GM10847 (cell line): ENCODE results near the gene ZNF277.

Experiments
- POLR2A ChIP-seq: IDR thresholded peaks from 2 replicates; pipeline ENCODE4 v1.6.1; 2011; ENCODE audit not compliant: insufficient read length; ENCODE audit errors: extremely low read depth

Gene ZNF277

DNA sequence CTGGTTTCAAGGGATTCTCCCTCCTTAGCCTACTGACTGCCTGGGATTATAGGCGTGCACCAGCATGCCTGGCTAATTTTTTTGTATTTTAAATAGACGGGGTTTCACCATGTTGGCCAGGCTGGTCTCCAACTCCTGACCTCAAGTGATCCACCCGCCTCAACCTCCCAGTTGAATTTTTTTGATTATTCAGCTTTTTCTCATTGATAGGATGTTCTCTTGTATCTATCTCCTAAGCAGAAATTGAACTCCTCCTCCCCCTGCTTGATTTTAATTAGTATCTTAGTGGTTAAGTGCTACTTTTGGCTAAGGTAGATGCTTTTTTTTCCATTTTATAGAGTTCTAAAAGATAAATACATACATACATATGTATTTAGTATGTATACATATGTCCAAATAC lies 101.0 kb downstream of the ZNF277 start:
- no peak for TF ChIP-seq POLR2A

DNA sequence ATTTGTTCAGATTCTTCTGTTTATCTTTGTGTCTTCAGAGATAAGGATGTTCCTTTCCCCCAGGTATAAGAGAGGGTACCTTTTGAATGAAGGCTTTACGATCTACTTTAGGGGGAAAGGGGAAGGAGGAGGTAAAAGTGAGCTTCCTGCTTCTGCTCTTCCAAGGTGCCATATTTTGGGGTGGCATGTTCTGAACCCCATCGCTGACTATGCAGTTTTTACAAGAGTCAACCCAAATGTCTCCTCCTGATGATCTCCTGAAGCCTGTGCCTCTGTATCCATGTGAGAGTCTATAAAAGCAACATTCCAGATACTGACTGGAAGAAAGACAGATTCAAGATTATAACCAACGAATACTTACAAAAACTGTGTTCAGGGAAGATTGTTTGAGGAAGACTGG lies 102.5 kb downstream of the ZNF277 start:
- no peak for TF ChIP-seq POLR2A

DNA sequence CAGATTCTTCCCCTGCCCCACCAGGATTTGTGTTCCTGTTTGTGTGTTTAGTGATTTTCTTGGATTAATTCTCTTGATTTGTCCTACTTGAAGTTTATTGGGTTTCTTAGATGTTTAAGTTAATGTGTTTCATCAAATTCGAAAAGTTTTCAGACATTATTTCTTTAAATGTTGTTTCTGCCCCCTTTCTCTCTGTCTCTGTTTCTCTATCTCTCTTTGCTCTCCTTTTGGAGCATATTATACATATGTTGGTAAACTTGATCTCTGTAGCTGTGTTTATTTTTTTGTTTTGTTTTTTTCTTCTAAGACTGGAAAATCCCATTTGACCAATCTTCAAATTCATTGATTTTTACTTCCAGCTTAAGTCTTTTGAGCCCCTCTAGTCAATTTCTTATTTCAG lies 115.6 kb downstream of the ZNF277 start:
- no peak for TF ChIP-seq POLR2A

DNA sequence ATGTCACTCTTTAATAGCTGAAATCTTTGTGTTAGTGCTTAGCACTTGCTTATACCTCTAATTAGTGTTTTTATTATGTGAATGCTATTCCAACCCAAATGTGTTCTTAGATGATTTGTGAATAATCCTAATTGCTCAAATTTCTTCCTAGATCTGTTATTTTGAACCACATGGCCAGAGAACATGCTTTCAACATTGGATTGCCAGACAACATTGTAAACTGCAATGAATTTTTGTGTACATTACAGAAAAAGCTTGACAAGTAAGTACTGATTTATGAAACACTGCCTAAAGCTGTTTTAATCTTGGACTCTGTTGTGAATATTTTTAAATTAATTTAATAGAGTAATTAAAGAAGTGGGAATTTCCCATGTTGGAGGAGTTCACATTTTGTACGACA lies 121.1 kb downstream of the ZNF277 start:
- no peak for TF ChIP-seq POLR2A

DNA sequence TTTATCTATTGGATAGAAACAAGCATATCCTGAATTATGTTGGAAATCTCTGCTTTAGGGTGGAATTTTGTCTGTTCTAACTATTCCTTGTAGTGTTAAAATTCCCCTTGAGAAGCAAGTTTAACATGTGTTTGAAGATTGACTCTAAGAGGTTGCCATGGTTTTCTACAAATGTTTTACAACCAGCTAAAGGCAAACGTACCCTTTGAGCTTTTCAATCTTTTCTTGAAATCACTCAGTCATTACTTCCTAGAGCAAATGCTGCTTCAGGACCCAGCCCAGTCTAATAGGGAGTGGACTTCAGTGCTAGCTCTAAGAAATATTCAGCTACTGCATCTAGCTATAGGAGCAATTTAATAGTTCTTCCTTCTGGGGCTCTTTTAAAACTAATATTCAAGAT lies 125.0 kb downstream of the ZNF277 start:
- TF ChIP-seq POLR2A: no peak

DNA sequence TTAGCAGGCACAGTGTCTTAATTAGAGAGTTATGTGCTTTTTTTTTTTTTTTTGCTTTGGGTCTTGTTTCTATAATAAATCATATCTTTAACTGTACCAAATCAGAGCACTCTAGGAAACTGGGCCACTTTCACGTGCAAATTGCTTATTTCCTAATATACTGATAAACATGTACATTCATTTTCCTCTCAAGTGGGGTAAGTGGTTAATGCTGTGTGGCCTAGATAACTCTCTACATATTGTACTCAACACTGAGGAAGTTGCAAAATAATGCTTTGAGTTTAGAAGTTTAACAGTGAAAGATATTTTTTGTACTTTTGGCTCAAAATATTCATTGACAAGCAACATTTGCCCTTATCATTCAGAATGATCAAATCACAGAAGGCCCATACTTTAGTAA lies 127.9 kb downstream of the ZNF277 start:
- TF ChIP-seq POLR2A: no peak

DNA sequence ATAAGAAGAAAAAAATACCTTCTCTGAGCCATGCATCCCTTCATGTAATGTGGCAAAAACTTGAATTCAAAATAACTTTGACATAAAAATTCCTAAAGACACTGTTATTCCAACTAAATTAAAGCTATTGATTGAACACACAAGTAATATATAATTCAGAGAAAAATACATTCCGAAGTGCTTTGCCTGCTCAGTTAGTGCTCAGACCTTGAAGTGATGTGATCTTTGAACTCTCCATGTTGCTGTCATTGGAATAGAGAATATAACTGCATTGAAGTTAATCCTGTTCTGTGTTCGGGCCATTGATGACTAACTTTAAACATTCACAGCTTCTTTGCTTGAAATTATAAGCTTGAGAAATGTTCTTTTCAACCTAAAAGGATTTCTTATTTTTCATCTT lies 129.8 kb downstream of the ZNF277 start:
- no peak for TF ChIP-seq POLR2A

DNA sequence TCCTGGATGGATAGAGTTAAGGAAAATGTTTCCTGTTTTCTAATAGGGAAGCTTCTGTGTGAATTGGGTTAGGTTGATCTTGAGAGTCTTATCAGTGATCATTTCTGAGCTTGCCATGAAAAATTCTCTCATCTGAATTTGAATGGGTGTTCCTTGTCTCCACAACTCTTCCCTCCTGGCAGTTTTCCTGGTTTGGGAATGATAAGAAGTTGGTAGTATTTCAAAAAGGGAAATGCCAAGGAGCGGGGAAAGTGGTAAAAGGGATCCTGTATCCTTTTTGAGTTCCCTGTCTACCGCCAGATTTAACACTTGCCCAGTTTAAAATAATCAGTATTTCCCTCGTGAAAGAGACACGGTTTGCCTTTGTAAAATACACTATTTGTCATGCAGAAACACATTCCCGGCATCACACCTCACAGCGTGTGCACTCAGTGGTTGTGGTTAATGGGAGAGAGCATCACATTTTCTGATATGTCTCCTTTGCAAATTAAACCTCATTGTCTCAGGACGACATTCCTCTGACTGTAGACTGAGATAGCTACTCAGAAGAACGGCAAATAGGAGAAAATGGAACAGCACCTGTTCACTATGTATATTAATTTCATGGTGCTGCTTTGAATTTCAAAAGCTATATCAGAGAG lies 130.6 kb downstream of the ZNF277 start:
- TF ChIP-seq POLR2A: no peak

DNA sequence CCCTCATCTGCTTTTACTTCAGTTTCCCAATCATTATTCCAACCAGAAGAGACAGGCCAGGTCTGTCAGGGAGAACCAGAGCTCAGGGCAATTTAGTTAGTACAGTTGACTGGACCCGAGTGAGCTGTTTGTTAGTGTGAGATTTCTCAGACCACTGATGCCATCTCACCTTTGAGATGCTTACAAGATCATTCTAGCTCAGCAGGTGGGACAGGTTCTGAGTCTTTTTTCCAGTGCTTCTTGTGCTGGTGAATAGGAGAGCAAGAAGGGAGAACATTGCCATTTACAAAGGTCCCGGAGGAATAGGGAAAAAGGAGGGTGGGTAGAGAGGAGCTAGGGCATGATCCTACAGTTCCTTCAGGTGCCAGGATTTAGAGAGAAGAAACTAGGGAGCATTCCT lies 131.4 kb downstream of the ZNF277 start:
- TF ChIP-seq POLR2A: no peak

DNA sequence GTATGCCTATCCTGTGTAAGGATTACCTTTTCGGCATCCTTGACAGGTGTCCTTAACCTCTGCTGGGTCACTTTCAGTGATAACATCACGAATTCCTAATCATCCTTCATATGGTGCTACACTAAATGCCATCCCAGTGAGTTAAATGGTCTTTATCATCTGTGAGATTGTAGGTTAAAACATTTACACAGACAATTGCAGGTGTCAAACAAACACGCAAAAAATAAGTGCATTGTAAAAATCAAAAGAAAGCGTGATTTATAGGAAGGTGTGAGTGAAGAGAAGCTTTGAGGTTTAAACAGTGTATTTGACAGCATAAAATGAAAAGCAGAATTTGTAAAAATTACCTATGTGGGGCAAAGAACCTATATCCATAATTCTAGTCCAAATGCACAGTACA lies 132.3 kb downstream of the ZNF277 start:
- TF ChIP-seq POLR2A: no peak

DNA sequence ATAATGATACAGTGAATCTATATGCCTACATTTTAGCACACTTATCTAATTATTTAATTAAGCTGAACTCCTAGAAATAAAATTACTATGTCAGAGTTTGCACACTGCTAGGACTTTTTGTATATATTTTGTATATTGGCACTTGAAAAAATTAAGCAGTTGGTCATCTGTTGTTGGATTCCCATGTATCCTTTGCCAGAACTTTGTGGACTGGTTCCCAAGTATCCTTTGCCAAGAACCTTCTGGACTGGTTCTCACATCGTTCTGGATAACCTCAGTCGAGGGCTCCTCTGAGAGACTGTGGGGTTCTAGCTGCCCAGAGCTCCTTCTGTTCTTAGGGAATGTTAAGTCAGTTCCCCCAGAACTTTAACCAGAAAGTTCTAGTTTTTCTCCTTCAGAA lies 135.0 kb downstream of the ZNF277 start:
- no peak for TF ChIP-seq POLR2A

DNA sequence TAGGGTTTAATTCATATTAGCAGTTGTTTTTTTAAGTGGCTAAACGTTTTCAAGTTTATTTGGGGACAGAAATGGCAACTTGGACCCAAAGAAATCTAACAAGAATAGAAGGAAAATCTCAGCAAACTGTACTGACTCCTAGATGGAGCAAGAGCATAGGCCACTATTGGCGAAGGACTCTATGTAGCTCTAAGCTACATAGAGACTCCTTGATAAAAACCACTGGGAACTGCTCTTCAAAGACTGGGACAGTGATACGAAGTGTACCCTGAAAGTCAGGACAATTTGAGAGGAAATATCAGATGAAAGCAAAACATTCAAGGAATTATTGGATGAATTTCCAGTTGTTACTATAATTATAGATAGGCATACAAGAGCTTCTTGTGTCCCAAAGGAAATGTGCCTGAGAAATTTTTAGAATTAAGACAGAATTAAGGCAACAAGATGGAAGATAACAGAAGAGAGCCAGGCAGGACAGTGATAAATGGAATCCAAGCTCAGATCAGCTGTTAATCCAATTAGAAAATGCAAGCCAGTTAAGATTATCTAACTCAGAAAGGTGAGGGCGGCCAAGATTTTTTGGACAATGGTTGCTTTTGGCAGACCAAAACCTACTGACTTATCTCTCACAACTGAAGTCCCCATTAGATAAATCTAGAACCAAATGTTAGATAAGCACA lies 140.0 kb downstream of the ZNF277 start:
- no peak for TF ChIP-seq POLR2A

DNA sequence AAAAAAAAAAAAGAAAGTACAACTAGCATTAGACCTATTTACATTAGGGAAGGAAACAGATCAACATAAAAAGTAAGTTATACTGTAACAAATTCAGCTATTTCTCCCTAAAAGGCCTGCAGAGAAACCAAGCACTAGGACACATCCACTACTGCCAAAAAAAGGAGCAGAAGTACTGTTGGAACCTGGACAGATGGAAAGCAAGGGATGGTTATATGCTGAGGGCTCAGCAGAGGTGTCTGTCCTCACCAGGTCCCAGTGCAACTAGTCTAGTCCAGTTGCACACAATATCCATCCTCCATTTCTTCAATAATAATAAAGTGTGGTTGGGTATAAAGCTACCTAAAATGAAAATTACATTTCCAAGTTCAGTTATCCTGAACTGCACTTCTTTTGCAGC lies 140.6 kb downstream of the ZNF277 start:
- TF ChIP-seq POLR2A: no peak

DNA sequence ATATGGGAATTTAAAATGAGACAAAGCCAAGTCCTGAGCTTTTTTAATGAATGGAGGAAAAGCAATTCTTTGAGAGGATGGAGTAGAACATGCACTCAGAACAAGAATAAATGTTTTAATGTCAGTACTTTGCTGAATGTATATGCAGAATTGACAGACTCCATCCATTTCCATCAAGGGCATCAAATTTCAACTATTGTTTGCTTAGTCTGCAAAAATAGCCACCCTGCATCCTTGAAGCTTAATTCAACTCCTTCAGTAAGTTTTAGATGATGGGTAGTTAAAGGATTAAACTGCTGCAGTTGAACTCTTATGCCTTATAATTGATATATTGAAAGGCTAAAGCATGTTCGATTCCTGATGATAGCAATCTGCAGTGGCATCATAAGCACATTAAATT lies 144.1 kb downstream of the ZNF277 start:
- no peak for TF ChIP-seq POLR2A

DNA sequence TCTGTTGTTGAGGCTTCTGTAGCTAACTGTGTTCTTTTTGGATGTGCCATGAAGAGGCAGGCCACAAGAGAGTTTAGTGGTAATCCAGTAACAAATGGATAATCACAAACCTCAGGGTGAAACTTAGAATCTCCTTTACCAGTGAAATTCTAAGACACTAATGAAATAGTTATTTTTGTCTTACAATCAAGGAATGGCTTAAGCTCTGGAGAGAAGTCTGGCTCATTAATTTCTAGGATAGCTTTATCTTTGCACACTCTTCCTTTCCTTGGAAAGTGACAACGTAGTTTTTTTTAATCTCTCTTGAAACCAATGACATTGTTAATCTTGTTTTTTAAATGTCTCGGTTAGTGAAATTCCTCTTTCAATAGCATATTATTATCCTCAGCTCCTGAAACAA lies 150.1 kb downstream of the ZNF277 start:
- no peak for TF ChIP-seq POLR2A

DNA sequence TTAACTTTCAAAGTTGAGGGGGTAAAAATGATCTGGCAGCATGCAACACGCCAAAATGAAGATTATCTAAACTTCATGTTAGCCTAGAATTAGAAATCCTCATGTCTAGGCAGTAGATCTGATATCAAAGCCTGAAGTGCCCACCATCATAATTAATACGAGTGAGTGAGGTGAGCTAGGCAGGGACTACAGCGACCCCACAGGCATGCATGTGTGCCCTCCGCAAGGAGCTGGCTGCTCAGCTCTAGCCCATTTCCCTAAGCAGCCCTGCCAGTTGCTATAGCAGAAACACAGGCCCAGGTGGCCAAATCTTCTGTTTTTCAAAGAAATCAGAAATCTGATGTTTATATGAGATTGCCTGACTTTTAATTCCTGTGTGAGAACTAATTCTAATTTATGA lies 150.6 kb downstream of the ZNF277 start:
- no peak for TF ChIP-seq POLR2A

DNA sequence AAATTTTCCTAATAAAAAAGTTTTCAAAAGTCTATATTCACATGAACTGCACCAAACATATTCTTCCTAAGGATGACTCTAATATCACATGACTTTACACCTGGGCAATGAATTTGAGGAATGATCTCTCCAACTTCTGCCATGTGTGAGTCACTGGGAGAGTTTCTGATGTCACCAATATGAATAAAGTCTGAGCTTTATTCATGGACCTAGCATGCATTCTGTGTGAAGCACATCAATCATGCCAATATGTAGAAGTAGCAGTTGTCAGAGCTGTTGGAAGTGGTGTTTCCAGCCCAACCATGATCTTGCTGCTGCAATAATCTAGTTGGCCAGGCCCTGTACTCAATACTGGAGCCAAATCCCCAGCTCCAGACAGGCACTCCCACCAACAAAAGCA lies 152.0 kb downstream of the ZNF277 start:
- TF ChIP-seq POLR2A: no peak
